IPS-NIHi7 (cell line): ENCODE measurements around the gene KLHL25.
A peak's percentile ranks its signal among the peaks of the same experiment; 100 is the strongest.
"Not testable (repeated sequence)": the region's sequence is repeated elsewhere in the genome, so short reads cannot be mapped to it uniquely, and the experiment has no call there.

Source experiments
- DNase-seq: peaks from one replicate; pipeline ENCODE4 v3.0.0; 2012; ENCODE audit warnings: mixed read lengths; ENCODE audit errors: extremely low spot score

The KLHL25 gene, protein sequence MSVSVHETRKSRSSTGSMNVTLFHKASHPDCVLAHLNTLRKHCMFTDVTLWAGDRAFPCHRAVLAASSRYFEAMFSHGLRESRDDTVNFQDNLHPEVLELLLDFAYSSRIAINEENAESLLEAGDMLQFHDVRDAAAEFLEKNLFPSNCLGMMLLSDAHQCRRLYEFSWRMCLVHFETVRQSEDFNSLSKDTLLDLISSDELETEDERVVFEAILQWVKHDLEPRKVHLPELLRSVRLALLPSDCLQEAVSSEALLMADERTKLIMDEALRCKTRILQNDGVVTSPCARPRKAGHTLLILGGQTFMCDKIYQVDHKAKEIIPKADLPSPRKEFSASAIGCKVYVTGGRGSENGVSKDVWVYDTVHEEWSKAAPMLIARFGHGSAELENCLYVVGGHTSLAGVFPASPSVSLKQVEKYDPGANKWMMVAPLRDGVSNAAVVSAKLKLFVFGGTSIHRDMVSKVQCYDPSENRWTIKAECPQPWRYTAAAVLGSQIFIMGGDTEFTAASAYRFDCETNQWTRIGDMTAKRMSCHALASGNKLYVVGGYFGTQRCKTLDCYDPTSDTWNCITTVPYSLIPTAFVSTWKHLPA

DNA sequence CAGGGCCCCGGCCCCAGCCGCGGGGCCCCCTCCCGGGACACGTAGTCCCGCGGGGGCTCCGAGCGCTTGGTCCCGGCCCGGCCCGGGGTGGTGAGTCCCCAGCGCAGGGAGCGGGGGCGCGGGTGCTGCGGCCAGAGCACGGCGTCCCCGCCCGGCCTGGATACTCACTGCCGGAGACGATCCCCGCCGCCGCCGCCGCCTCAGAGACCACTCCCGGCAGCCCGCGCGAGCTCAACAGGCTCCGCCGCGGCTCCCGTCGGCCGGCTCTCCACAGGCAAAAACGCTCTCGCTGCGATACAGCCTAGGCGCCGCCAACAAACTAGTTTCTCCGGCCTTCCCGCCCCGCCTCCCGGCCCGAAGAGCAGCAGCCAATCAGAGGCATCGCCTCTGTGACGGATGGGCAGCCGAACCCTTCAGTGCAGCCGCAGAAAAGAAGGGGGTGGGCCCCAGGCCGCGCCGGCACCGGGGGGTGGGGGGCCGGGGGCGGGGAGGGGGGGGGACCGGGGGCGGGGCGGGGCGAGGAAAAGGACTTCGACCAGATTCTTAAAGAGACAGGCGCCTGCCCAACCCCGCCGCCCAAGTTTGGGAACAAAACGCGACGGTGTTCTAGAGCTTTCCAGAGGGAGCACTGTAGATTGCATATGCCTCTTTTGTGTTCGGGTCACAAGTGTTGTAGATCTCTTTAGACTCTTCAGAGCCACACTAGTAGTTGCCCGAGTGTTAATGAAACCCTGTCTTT, at the start of gene KLHL25:
Gene KLHL25, minus strand, starts transcription at position 328 of the 739 bp plus-strand sequence. CDS start 25,115 bp downstream, outside the sequence.
- peak; percentile 99 for DNase-seq

DNA sequence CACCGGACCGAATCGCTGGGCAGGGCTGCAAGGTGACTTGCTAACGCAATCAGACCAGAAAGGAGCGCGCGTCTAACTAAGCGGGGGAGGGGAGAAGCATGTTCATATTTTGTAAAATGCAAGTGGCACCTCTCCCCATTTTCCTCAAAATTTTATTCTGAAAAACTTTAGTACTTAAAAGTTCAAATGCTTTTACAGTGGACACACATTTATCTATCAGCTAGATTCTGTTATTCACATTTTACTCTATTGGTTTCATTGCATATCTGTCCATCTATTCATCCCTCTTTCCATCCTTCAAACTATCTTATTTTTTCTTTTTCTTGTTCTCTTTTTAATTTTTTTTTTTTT, 46.1 kb upstream of the KLHL25 start:
- DNase-seq = no peak

DNA sequence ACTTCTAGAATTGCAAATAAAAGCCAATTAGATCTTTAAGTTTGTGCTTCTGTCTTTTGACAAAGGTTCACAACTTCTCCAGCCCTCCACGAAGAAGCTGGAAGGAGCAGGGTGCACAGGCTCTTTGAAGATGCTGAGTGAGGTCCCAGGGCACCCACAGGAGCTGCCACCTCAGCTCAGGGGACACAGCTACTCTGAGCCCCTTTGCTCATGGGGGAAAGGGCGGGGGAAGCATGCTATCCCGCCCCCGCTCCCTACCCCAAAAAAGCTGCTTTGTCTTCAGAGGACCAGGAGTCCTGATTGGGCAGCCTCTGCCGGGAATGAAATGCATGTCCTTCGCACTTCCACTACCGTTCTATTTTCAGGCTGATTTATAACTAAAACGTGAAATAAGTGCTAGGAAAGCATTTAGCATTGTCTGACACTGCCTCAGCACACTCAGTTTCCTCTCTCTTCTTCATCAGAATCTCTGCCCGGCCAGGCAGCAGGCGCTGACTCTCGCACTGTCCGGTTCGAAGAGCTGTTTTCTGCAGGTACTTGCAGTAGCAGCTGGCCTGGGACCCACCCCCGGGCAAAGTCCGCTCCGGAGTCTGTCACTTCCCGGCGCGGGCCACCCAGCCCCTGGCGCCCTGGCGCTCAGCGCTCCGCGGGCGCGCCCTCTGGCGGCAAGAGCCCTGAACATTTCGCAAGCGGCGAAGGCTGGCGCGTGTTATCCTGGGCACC, 45.5 kb upstream of the KLHL25 start:
- DNase-seq = peak; percentile 94

DNA sequence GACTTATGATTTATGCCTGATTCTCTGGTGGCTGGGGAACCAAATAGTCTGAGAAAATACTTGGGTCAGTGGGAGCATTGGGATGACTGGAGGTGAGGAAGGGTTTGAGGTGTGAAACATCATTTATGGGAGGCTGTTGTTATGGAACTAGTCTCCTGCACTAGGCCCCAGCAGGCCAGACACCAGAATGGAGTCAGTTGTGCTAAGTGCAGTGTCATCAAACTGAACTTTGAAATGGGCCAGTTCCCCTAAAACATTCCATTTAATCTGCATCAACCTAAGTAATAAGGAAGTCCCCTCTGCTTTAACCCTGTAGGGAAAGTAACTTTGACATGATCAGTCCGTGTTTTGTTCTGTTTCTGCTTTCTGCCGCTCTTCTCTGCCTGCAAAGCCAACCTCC, 44.9 kb upstream of the KLHL25 start:
- DNase-seq = no peak

DNA sequence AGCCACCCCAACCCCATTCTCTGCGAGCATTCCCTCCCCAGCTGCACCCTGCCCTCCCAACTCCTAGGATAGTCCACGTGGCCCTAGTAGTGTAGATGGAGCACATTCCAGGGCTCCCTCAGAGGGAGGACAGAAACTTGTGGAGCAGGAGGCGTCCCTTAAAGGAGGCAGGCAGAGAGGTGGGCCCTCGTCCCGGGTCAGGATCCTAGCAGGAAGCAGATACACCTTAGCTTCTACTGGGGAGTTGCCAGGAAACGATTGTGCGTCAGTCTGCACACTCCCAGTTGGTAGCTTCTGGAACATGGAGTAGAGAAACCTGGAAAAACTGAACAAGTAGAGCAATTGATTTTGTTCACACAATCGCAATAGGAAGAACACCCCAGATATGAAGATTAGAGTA, 43.9 kb upstream of the KLHL25 start:
- DNase-seq = no peak

DNA sequence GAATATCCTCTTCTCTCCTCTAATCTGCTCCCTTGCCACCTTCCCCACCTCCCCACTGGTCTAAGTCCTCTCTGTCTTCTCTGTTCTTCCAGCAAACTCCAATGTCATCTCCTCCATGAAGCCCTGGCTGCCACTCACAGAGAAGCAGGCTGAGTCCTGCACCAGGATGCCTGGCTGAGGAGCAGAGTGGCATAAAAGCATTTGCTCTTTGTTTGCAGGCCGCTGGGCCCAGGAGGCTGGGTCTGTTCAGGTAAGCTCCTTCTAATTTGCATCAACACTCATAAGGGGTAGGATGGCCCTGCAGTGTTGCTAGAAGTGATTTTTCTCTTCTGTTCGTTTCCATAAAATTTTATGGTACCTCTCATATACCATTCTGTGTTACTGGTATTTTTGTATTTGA, 43.2 kb upstream of the KLHL25 start:
- DNase-seq = no peak

DNA sequence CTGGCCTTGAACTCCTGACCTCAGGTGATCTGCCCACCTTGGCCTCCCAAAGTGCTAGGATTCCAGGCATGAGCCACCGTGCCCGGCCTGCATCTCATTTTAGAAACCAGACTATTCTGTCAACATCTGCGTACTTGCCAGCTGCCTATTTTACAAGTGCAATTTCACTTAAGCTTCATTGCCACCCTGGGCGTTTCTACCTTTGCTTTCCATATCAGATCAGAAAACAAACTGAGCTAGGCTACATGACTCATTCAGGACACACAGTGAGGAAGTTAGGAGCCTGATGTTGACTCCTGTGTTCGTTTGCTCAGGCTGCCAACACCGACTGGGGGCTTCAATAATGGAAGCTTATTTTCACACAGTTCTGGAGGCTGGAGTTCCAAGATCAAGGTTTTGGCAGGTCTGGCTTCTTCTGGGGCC, 42.3 kb upstream of the KLHL25 start:
- DNase-seq = no peak

DNA sequence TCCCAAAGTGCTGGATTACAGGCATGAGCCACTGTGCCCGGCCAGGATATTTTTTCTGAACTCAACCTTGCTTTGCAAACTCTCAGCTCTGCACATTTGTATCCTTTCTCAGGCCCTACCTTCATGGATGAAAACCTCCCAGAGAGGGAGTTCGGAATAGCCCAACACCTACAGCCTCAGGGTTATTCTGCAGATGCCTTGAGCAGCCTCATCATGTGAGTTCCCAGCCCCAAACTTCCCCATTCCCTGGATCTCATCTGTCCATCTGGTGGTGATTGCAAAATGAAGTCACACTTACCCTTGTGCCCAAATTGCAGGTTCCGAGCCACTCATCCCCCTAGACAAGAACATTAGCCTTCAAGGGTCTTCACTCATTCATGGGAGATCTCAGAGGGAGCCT, 39.9 kb upstream of the KLHL25 start:
- DNase-seq = no peak

DNA sequence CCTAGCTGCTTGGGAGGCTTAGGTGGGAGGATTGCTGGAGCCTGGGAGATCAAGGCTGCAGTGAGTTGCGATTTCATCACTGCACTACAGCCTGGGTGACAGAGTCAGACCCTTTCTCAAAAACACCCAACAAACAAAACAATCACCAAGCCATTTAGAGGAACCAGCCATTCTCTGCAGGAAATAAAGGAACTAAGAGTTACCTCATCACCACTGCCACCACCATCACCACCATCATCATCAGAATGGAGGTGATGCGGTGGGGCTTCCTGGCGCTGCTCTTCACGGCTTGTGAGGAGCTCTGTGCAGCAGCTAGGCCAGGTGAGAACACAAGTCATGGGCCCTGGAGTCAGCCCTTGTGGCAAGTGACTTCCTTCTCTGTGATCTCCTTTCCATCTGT, 37.7 kb upstream of the KLHL25 start:
- DNase-seq = no peak

DNA sequence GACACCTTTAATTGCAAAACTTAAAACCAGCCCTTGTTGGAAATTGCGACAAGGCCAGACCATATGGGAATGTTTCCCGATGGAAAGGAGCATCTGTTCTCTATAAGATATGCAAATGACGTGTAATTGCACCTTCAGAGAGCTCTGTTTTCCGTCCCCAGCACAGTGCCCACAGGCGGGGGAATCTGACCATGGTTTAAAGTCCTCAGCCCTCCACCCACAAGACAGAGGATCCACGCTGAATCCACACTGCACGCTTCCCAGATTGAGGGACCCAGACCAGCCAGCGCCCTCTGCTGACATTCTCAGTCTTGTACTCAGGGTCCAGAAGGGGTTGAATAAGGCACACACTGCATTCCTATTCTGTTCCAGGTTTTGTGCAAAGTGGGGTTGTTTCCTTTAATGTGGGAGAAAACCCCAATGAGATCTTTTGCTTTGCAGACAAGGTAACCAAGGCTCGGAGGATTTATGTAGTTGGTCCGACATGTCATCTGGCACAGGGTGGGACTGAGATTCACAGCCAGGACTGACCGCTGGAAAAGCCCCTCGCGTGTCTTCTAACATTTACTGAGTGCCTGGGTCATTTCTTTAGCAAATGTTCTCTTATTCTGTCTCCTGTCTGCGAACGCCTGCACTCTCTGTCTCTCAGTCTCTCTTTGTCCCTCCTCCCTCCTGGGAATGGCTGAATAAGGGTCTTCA, 36.8 kb upstream of the KLHL25 start:
- DNase-seq = peak; percentile 71

DNA sequence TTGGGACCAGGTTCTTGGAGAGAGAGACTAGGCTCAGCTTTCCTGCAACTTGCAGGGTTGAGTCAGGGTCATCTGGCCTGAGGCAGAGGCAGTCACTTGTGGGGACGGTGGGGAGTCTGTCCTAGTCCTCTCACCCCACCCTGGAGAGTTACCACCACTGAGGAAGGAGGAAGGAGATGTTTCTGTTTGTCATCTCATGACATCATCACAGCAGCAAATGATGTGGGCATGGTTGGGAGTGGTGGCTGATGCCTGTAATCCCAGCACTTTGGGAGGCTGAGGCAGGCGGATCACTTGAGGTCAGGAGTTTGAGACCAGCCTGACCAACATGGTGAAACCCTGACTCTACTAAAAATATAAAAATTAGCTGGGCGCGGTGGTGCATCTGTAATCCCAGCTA, 35.0 kb upstream of the KLHL25 start:
- DNase-seq = not testable (repeated sequence)

DNA sequence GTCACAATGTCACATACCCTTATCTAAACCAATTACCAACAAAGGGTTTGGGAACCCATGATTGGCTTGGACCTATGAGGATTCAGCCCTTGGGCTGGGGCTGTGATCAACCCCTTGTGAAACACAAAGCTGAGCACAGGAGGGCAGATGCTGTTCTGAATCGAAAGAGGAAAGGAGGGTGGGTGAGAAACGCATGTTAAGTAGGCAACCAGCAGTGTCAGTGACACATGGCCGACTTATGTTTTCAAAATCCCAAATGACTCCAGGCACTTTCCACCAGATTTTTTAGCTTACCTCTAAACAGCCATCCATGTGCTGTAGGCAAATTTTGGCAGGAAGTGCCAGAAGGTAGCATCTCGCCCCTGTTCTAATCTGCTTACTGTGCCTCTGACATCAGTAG, 34.1 kb upstream of the KLHL25 start:
- DNase-seq = no peak

DNA sequence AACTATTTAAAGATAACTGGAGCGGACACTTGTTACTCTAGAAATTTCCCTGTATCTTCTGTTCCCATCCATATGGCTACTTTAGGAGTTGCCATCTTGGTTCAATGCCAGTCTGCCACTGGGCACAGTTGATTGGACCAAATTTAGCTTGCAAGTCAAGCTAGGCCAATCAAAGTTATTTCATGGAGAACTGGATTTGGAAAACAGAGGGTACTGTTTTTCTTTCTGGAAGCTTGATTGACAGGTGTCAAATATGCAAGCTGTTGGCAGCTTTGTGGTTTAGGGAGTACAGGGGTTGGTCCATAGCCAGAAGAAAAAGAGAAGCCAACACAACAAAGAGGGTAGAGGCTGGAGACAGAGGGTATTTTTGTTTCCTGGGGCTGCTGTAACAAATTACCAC, 33.4 kb upstream of the KLHL25 start:
- DNase-seq = no peak

DNA sequence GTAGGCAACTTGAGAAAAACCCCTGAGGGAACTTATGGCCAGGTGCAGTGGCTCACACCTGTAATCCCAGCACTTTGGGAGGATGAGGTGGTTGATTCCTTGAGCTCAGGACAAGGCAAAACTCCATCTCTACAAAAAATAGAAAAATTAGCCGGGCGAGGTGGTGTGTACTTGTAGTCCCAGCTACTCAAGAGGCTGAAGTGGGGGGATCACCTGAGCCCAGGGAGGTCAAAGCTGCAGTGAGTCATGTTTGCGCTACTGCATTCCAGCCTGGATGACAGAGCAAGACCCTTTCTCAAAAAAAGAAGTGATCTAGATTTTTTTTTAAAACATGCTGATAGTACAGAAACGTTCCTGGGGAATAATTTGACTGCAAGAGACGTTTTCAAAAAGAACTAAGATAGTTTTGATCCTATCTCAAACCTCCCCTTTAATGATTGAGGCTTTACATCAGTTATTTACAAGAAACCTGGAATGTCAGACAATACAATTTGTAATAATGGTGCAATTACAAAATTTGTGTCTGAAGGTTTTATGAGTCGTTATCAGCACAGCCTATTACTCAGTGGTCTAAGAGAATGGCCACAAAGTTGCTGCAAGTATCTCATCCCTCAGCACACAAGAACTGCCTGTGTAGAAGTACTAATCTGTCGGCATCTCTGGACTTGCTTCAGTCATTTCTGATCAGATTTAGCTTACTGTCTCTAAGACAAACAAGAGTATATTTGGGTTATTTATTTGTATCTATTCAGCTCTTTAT, 32.2 kb upstream of the KLHL25 start:
- DNase-seq = no peak

DNA sequence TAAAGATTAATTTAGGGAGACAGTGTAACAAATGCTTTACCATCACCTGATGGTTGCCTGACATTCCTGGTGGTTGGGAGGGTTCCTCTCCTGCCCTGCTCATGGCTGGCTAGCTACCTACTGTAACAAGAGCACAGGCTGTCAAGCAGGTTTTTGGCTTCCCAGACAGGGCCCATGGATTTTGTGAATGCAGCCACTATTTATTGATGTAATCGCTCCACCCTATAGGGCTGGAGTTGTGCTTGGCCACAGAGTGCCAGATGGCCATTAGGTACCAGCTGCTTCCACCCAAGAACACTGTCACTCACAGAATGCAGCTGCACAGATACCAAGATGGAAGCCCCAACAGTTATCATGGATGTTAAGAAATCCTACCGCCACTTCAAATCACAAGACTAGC, 31.0 kb upstream of the KLHL25 start:
- DNase-seq = no peak

DNA sequence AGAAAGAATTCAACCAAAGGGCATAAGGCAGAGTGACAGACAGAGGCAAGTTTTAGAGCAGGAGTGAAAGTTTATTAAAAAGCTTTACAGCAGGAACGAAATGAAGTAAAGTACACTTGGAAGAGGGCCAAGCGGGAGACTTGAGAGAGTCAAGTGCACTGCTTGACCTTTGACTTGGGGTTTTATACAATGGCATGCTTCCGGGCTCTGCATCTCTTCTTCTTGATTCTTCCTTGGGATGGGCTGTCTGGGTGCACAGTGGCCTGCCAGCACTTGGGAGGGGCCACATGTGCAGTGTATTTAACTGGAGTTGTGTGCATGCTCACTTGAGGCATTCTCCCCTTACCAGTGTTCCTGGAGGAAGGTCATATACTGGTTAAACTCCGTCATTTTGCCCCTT, 30.4 kb upstream of the KLHL25 start:
- DNase-seq = no peak

DNA sequence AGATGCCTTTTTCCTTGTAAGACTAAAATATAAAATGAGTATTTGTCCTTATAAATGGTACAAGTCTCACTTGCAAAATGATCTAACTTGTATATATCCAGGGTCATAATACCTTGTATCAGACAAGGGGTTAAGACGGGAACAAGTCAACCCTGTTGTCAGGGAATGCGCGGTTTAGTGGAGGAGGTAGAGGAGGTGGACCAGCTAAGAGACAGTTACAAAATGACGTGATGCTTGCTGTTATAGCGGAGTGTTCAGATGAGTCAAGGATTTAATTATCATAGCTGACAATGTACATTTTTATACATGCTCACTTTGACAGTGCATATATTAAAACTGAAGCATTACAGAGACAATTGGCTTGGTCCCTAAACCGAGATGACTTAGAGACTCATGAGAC, 26.8 kb upstream of the KLHL25 start:
- DNase-seq = no peak

DNA sequence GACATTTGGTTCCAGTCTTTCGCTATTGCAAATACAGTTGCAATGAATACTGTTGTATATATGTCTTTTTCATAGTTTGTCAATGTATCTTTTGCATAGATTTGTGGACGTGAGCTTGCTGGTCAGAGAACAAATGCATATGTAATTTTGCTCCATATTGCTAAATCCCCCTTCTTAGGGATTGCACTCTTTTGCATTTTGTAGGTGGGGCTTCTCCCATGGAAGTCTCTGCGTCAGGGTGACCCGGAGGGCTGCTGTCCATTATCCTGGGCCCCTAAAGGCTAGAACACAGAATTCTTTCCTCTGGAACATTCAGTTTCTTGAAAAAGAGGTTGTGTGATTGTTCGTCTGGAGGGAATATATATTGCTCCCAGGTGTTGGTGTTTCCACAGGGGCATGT, 25.2 kb upstream of the KLHL25 start:
- DNase-seq = no peak

DNA sequence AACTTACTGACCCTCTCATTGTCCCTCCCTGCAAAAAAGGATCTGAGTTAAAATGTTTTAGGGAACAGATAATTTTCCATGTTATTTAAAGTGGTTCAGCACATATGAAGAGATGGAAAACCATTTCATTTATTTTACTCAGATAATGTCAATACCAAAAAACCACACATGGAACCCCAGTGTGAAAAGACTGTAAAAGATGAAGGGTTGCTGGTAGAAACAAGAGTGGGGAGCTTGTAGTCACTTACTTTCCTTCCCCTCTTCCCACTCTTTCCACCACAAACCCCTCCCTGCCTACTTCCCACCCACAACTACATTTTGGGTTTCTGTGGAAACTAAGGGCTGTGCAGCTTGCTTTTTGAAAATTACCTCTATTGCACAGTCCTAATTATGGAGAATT, 18.5 kb upstream of the KLHL25 start:
- DNase-seq = no peak

DNA sequence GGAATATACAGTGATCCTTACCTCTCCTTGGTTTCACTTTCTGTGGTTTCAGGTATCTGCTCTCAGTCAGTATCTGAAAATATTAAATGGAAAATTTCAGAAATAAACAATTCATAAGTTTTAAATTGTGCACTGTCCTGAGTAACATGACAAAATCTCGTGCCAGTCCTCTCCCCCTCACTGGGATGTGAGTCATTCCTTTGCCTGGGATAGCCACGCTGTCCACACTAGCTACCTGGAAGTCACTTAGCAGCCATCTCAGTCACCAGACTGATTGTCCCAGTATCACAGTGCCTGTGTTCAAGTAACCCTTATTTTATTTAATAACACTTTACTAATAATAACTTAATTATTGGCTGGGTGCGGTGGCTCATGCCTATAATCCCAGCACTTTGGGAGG, 15.3 kb upstream of the KLHL25 start:
- DNase-seq = no peak

DNA sequence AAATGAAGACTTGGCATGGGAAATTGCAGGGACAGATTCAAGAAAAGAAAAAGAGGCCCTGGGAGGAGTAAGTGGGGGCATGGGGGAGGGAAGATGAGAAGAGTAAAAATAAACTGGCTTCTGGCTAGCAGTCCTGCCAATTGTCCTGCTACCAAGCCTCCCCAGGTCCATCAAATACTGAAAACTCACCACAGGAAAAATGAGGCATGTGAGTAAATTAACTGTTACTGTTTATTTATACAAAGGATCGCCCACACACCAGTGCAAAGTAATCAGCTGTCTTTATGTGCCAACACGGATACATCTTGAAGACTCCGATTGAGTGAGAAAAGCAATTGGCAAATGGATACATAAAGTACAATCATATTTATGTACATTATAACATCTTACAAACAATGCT, 10.7 kb upstream of the KLHL25 start:
- DNase-seq = no peak
